ENCODE data around the gene IFTAP.

DNA sequence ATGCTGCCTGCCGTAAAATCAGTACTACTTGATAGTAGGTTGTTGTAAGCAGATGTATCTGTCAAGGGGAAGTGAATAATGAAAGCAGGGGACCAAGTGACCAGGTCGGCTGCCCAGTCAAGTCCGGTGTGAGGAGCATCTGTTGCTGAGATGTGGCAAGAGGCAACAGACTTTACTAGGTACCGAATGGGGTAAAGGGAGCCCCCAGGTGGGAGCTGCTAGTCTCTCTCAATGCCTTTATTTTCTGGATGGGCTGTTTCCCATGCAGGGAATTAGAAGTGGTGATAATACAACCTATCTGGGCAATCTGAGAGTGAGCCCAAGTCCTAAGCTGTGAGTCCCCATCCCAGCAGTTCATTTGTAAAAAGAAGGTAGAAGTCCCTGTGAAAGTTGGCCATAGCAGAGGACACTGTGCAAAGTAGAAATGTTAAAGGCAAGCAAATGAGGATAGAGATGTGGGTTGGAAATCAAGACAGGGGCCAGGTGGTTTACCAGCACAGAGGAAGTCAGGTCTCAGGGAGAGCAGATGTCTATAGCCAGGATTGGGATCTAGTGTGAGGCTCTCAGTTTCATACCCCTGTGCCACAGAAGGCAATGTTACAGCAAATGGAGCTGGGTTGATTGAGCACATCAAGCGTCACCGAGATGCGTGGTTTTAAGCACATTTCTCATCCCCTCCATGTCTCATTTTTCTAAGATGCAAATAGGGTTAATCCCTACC, 94.4 kb downstream of the IFTAP start:
- TF ChIP-seq, protein P1, sequence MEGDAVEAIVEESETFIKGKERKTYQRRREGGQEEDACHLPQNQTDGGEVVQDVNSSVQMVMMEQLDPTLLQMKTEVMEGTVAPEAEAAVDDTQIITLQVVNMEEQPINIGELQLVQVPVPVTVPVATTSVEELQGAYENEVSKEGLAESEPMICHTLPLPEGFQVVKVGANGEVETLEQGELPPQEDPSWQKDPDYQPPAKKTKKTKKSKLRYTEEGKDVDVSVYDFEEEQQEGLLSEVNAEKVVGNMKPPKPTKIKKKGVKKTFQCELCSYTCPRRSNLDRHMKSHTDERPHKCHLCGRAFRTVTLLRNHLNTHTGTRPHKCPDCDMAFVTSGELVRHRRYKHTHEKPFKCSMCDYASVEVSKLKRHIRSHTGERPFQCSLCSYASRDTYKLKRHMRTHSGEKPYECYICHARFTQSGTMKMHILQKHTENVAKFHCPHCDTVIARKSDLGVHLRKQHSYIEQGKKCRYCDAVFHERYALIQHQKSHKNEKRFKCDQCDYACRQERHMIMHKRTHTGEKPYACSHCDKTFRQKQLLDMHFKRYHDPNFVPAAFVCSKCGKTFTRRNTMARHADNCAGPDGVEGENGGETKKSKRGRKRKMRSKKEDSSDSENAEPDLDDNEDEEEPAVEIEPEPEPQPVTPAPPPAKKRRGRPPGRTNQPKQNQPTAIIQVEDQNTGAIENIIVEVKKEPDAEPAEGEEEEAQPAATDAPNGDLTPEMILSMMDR (conservative IDR thresholded peaks at IDR 0.05; ENCODE audit: low read length): no peak
- TF ChIP-seq EZH2phosphoT487 (IDR thresholded peaks at IDR 0.05; ENCODE audit: borderline replicate concordance, low read depth, low read length): no peak

Data from OCI-LY7 (cell line).